DOHH2 (cell line): Measurements from ENCODE around the gene CCHCR1.
"Not testable (repeated sequence)": the region's sequence is repeated elsewhere in the genome, so short reads cannot be mapped to it uniquely, and the experiment has no call there.

Experiments
- H3F3A ChIP-seq: fragments of 200-600 bp; sonication (generic), shearing (Covaris generic); 2 replicates; pipeline ENCODE4 v1.6.0; 2016; ENCODE audit warnings: antibody characterized with exemption, mild to moderate bottlenecking; ENCODE audit not compliant: control insufficient read depth, insufficient read depth
- H3K27ac ChIP-seq: fragments of 200-600 bp; sonication (generic); 2 replicates; pipeline ENCODE4 v1.5.1; 2014; ENCODE audit warnings: low read depth, mild to moderate bottlenecking, low read length, moderate library complexity
- H3K27me3 ChIP-seq: fragments of 200-600 bp; sonication (generic); 2 replicates; pipeline ENCODE4 v1.6.1; 2014; ENCODE audit warnings: mild to moderate bottlenecking, low read length, mixed read lengths; ENCODE audit not compliant: control insufficient read depth
- H3K36me3 ChIP-seq: fragments of 200-600 bp; sonication (generic); 2 replicates; pipeline ENCODE4 v1.6.1; 2014; ENCODE audit warnings: mild to moderate bottlenecking, low read length, moderate library complexity, mixed read lengths; ENCODE audit not compliant: control insufficient read depth
- H3K4me1 ChIP-seq: fragments of 200-600 bp; sonication (generic); 2 replicates; pipeline ENCODE4 v1.6.1; 2014; ENCODE audit warnings: mild to moderate bottlenecking, low read length, mixed read lengths; ENCODE audit not compliant: control insufficient read depth
- H3K4me2 ChIP-seq: fragments of 200-600 bp; sonication (generic); 2 replicates; pipeline ENCODE4 v1.6.0; 2014; ENCODE audit warnings: mild to moderate bottlenecking, low read length, moderate library complexity
- H3K4me3 ChIP-seq: fragments of 200-600 bp; sonication (generic); 2 replicates; pipeline ENCODE4 v1.5.1; 2014; ENCODE audit warnings: mild to moderate bottlenecking, low read length, mixed read lengths
- H3K79me2 ChIP-seq: fragments of 200-600 bp; sonication (generic); 2 replicates; pipeline ENCODE4 v1.6.1; 2014; ENCODE audit warnings: mild to moderate bottlenecking, low read length, mixed read lengths; ENCODE audit not compliant: control insufficient read depth
- H3K9me2 ChIP-seq: fragments of 200-600 bp; sonication (generic); replicated peaks from 2 replicates; pipeline ENCODE4 v1.6.1; 2014; ENCODE audit warnings: mild to moderate bottlenecking, low read length, mixed read lengths; ENCODE audit not compliant: control insufficient read depth
- H3K9me3 ChIP-seq: fragments of 200-600 bp; sonication (generic); 2 replicates; pipeline ENCODE4 v1.6.1; 2014; ENCODE audit warnings: antibody characterized with exemption, low read length, mixed read lengths; ENCODE audit not compliant: control insufficient read depth, insufficient read depth
- H4K20me1 ChIP-seq: fragments of 200-600 bp; sonication (generic); 2 replicates; pipeline ENCODE4 v1.6.0; 2014; ENCODE audit warnings: low read depth, mild to moderate bottlenecking, antibody characterized with exemption, low read length, moderate library complexity; ENCODE audit not compliant: control insufficient read depth, insufficient read depth
- EZH2phosphoT487 ChIP-seq: fragments of 200-600 bp; sonication (generic); IDR thresholded peaks from 2 replicates; pipeline ENCODE4 v1.6.1; 2017; ENCODE audit warnings: borderline replicate concordance, mild to moderate bottlenecking, antibody characterized with exemption, low read length, moderate library complexity, mixed read lengths
- TF ChIP-seq, protein P1 (sequence below): fragments of 200-600 bp; sonication (generic); IDR thresholded peaks from one replicate; pipeline ENCODE4 v1.5.1; 2014; ENCODE audit warnings: antibody characterized with exemption, mild to moderate bottlenecking, low read depth, low read length; ENCODE audit not compliant: poor library complexity, severe bottlenecking

CCHCR1 gene

GRCh38 chr6:31186052-31186734, 28.6 kb upstream of the CCHCR1 start:
- no peaks in the 10 kb centered on the region for H3K9me2 ChIP-seq
- H4K20me1 ChIP-seq: no peaks in the 10 kb centered on the region
- peak overlapping the region; percentile 47 for H3K4me3 ChIP-seq
- H3K27ac ChIP-seq: no peak overlapping the region
- peaks cover 9% of the 10 kb centered on the region for H3K4me1 ChIP-seq
- no peaks in the 10 kb centered on the region for H3K79me2 ChIP-seq
- TF ChIP-seq, protein P1, sequence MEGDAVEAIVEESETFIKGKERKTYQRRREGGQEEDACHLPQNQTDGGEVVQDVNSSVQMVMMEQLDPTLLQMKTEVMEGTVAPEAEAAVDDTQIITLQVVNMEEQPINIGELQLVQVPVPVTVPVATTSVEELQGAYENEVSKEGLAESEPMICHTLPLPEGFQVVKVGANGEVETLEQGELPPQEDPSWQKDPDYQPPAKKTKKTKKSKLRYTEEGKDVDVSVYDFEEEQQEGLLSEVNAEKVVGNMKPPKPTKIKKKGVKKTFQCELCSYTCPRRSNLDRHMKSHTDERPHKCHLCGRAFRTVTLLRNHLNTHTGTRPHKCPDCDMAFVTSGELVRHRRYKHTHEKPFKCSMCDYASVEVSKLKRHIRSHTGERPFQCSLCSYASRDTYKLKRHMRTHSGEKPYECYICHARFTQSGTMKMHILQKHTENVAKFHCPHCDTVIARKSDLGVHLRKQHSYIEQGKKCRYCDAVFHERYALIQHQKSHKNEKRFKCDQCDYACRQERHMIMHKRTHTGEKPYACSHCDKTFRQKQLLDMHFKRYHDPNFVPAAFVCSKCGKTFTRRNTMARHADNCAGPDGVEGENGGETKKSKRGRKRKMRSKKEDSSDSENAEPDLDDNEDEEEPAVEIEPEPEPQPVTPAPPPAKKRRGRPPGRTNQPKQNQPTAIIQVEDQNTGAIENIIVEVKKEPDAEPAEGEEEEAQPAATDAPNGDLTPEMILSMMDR: no peak
- TF ChIP-seq EZH2phosphoT487: no peak
- H3K9me3 ChIP-seq: no peaks in the 10 kb centered on the region
- H3K4me2 ChIP-seq: peak overlapping the region; percentile 16
- no peaks in the 10 kb centered on the region for H3K36me3 ChIP-seq
- H3K27me3 ChIP-seq: no peaks in the 10 kb centered on the region
- H3F3A ChIP-seq: no peaks in the 10 kb centered on the region

GRCh38 chr6:31185695-31186051, 28.1 kb upstream of the CCHCR1 start:
- H3K27ac ChIP-seq, H3K9me2 ChIP-seq, H4K20me1 ChIP-seq, H3K27me3 ChIP-seq, H3K36me3 ChIP-seq, H3K4me1 ChIP-seq, H3F3A ChIP-seq, H3K79me2 ChIP-seq, H3K9me3 ChIP-seq: not testable (repeated sequence)
- Histone ChIP-seq H3K4me2 (peak overlapping the region; percentile 16), H3K4me3 (peak overlapping the region; percentile 47)

- H3K9me2 ChIP-seq, H4K20me1 ChIP-seq, H3K27me3 ChIP-seq, H3K36me3 ChIP-seq, H3K4me3 ChIP-seq, H3K9me3 ChIP-seq, H3K27ac ChIP-seq, H3K79me2 ChIP-seq, H3F3A ChIP-seq, H3K4me2 ChIP-seq, H3K4me1 ChIP-seq: not testable (repeated sequence)
Observed at GRCh38 chr6:31183859-31184258, 26.3 kb upstream of the CCHCR1 start.

DNA sequence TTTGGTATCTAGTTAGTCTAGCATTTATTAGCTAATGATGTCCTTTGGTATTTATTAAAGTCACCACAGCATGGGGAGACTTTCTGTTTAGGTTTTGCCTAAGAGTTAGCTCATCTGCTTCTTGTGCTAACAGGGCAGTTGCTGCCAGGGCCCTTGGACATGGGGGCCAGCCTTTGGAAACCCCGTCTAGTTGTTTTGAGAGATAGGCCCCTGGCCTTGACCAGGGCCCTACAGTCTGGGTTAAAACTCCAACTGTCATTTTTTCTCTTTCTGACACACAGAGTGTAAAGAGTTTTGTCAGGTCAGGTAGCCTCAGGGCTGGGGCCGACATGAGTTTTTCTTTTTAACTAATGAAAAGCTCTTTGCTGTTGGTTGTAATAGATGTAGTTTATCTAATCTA, 25.7 kb upstream of the CCHCR1 start:
- not testable (repeated sequence) for H3F3A ChIP-seq, H3K4me2 ChIP-seq, H3K9me3 ChIP-seq, H3K4me3 ChIP-seq, H3K36me3 ChIP-seq, H3K27me3 ChIP-seq, H3K27ac ChIP-seq, H4K20me1 ChIP-seq, H3K9me2 ChIP-seq, H3K79me2 ChIP-seq
- H3K4me1 ChIP-seq: peaks cover 10% of the 10 kb centered on the region

GRCh38 chr6:31180500-31180899, 22.9 kb upstream of the CCHCR1 start:
- Histone ChIP-seq H3K4me3 (no peak overlapping the region), H3K36me3 (no peaks in the 10 kb centered on the region), H3K4me1 (peaks cover 8% of the 10 kb centered on the region), H3K79me2 (no peaks in the 10 kb centered on the region), H3K27me3 (no peaks in the 10 kb centered on the region), H3K27ac (no peak overlapping the region), H3K9me2 (no peaks in the 10 kb centered on the region), H3F3A (no peaks in the 10 kb centered on the region), H3K4me2 (no peak overlapping the region), H4K20me1 (no peaks in the 10 kb centered on the region), H3K9me3 (no peaks in the 10 kb centered on the region)
- no peak for TF ChIP-seq EZH2phosphoT487
- TF ChIP-seq, protein P1: no peak
